HS-27A (cell line): ENCODE measurements around the gene TAX1BP3.

Experiments
- DNase-seq: peaks from one replicate; pipeline ENCODE4 v3.0.0-alpha.2; 2012; ENCODE audit warnings: low read depth, missing footprints

The TAX1BP3 gene

GRCh38 chr17:3657874-3658783 lies 10.2 kb downstream of the TAX1BP3 start:
- no peak for DNase-seq

- no peak for DNase-seq
These were observed 10.8 kb downstream of the TAX1BP3 start for GRCh38 chr17:3657588-3657869.

GRCh38 chr17:3656755-3657587 lies 11.4 kb downstream of the TAX1BP3 start:
- DNase-seq, result no peak

- no peak for DNase-seq
These were observed 12.0 kb downstream of the TAX1BP3 start for GRCh38 chr17:3656353-3656752.

GRCh38 chr17:3655766-3656165 lies 12.6 kb downstream of the TAX1BP3 start:
- no peak for DNase-seq

GRCh38 chr17:3647769-3648555 lies 20.4 kb downstream of the TAX1BP3 start:
- DNase-seq, result no peak

GRCh38 chr17:3647251-3647650 lies 21.1 kb downstream of the TAX1BP3 start:
- no peak for DNase-seq

GRCh38 chr17:3645310-3645709 lies 23.1 kb downstream of the TAX1BP3 start:
- DNase-seq, result no peak

- DNase-seq, result no peak
These were observed 24.5 kb downstream of the TAX1BP3 start for GRCh38 chr17:3643889-3644349.

- DNase-seq, result no peak
These were observed 26.5 kb downstream of the TAX1BP3 start for GRCh38 chr17:3641717-3642486.

- DNase-seq, result no peak
These were observed 27.4 kb downstream of the TAX1BP3 start for GRCh38 chr17:3641014-3641413.

GRCh38 chr17:3639981-3640596 lies 28.3 kb downstream of the TAX1BP3 start:
- DNase-seq, result no peak

GRCh38 chr17:3636908-3637373 lies 31.4 kb downstream of the TAX1BP3 start:
- DNase-seq, result no peak

GRCh38 chr17:3636154-3636907 lies 32.0 kb downstream of the TAX1BP3 start, which contains the start of the genes CTNS and SHPK:
Gene CTNS (plus strand): TSS chr17:3636760. CDS start chr17:3640207, 3,447 bp downstream.
Gene SHPK (minus strand): TSS chr17:3636250. CDS start chr17:3636219, 31 bp downstream.
- peak; percentile 48 for DNase-seq

- DNase-seq, result no peak
These were observed 32.8 kb downstream of the TAX1BP3 start for GRCh38 chr17:3635474-3636153.

- DNase-seq, result no peak
These were observed 36.1 kb downstream of the TAX1BP3 start for GRCh38 chr17:3632287-3632686.

GRCh38 chr17:3630781-3631180 lies 37.6 kb downstream of the TAX1BP3 start:
- DNase-seq, result no peak

GRCh38 chr17:3627769-3628167 lies 40.6 kb downstream of the TAX1BP3 start:
- DNase-seq, result no peak
